IMR-90 (cell line): Measurements from ENCODE around the gene ARRDC1. TPM values are rescaled to one million over a fixed set of nuclear protein-coding genes. Genes with fewer than 3 reads are reported as not detected.

Experiments
- ATAC-seq: fragments of 200-7000 bp; cut with Tn5 transposase; 2 replicates; pipeline ENCODE4 v1.9.1; 2020; ENCODE audit warnings: low read depth, mild to moderate bottlenecking, moderate library complexity
- BruUV-seq: library from RNA; stranded (reverse); fragments of 400-500 nt; replicated peaks from 2 replicates; lab custom pipeline; 2021; lab: Mats Ljungman, UMichigan
- CTCF ChIA-PET: fragments of 300-600 bp; formaldehyde crosslinking; extraction: SDS; loops from one replicate; lab custom pipeline; 2021; ENCODE audit warnings: antibody characterized with exemption; lab: Yijun Ruan, JAX
- POLR2A ChIA-PET: fragments of 300-600 bp; sonication (Branson Sonifier 250); formaldehyde crosslinking; loops from one replicate; lab custom pipeline; 2022; ENCODE audit warnings: antibody characterized with exemption; ENCODE audit not compliant: unreplicated experiment; lab: Charles Lee
- DNase-seq: peaks from one replicate; pipeline ENCODE4 v3.0.0; 2013
- H2AFZ ChIP-seq: replicated peaks from 2 replicates; pipeline ENCODE3; 2013; ENCODE audit warnings: low read length, mild to moderate bottlenecking; ENCODE audit not compliant: poor library complexity
- H2AK5ac ChIP-seq: 2 replicates; pipeline ENCODE4 v1.6.1; 2013; ENCODE audit warnings: low read depth, low read length, inconsistent platforms
- H2AK9ac ChIP-seq: replicated peaks from 2 replicates; pipeline ENCODE3; 2013; ENCODE audit warnings: mild to moderate bottlenecking, low read depth, low read length, moderate library complexity; ENCODE audit not compliant: poor library complexity
- H2BK120ac ChIP-seq: 2 replicates; pipeline ENCODE4 v1.6.1; 2013; ENCODE audit warnings: low read depth, low read length, inconsistent platforms
- H2BK15ac ChIP-seq: 3 replicates; pipeline ENCODE4 v1.6.1; 2013; ENCODE audit warnings: low read depth, low read length, inconsistent platforms
- H2BK20ac ChIP-seq: 2 replicates; pipeline ENCODE4 v1.6.1; 2013; ENCODE audit warnings: low read depth, mild to moderate bottlenecking, inconsistent platforms, low read length, moderate library complexity
- H2BK5ac ChIP-seq: 2 replicates; pipeline ENCODE4 v1.6.1; 2013; ENCODE audit warnings: mild to moderate bottlenecking, low read depth, low read length, inconsistent platforms; ENCODE audit not compliant: poor library complexity, severe bottlenecking
- H3K14ac ChIP-seq: replicated peaks from 2 replicates; pipeline ENCODE4 v1.6.1; 2013; ENCODE audit warnings: low read depth, low read length, inconsistent platforms
- H3K18ac ChIP-seq: 2 replicates; pipeline ENCODE4 v1.6.1; 2013; ENCODE audit warnings: low read depth, low read length, control low read depth
- H3K23ac ChIP-seq: 2 replicates; pipeline ENCODE4 v1.6.1; 2013; ENCODE audit warnings: low read depth, low read length, inconsistent platforms
- H3K27ac ChIP-seq: 2 replicates; pipeline ENCODE4 v1.5.1; 2013; ENCODE audit warnings: mild to moderate bottlenecking, control low read depth, low read length; ENCODE audit not compliant: insufficient read depth
- H3K27me3 ChIP-seq: 2 replicates; pipeline ENCODE4 v1.6.1; 2013; ENCODE audit warnings: low read length; ENCODE audit not compliant: control insufficient read depth, insufficient read depth
- H3K36me3 ChIP-seq: 2 replicates; pipeline ENCODE4 v1.6.1; 2013; ENCODE audit warnings: low read length, mixed read lengths; ENCODE audit not compliant: control insufficient read depth, insufficient read depth
- H3K4ac ChIP-seq: 2 replicates; pipeline ENCODE4 v1.6.1; 2013; ENCODE audit warnings: low read depth, low read length, inconsistent platforms
- H3K4me1 ChIP-seq: 2 replicates; pipeline ENCODE4 v1.6.1; 2013; ENCODE audit warnings: low read length, mixed read lengths; ENCODE audit not compliant: control insufficient read depth, insufficient read depth
- H3K4me2 ChIP-seq: 2 replicates; pipeline ENCODE4 v1.6.1; 2013; ENCODE audit warnings: low read depth, mild to moderate bottlenecking, control low read depth, low read length, moderate library complexity
- H3K4me3 ChIP-seq: 2 replicates; pipeline ENCODE4 v1.5.1; 2013; ENCODE audit warnings: low read depth, mild to moderate bottlenecking, control low read depth, low read length, moderate library complexity; ENCODE audit not compliant: insufficient read depth
- H3K56ac ChIP-seq: 2 replicates; pipeline ENCODE4 v1.6.1; 2013; ENCODE audit warnings: low read length, inconsistent platforms; ENCODE audit not compliant: insufficient read depth; ENCODE audit errors: extremely low read depth
- H3K79me1 ChIP-seq, 2 experiments: 2 replicates each; pipeline ENCODE4 v1.6.1; 2013; ENCODE audit warnings: low read length in 2 of 2, inconsistent platforms in 1 of 2, low read depth in 1 of 2
- H3K9ac ChIP-seq: 2 replicates; pipeline ENCODE4 v1.6.1; 2013; ENCODE audit warnings: low read depth, low read length, control low read depth
- H3K9me1 ChIP-seq: 2 replicates; pipeline ENCODE4 v1.6.1; 2013; ENCODE audit warnings: low read length, inconsistent platforms; ENCODE audit not compliant: insufficient read depth
- H3K9me3 ChIP-seq: 2 replicates; pipeline ENCODE4 v1.6.1; 2013; ENCODE audit warnings: low read length; ENCODE audit not compliant: control insufficient read depth, insufficient read depth
- H4K20me1 ChIP-seq: 2 replicates; pipeline ENCODE4 v1.6.1; 2013; ENCODE audit warnings: low read length, inconsistent platforms; ENCODE audit not compliant: insufficient read depth
- H4K5ac ChIP-seq: 2 replicates; pipeline ENCODE4 v1.6.1; 2013; ENCODE audit warnings: mild to moderate bottlenecking, low read depth, low read length, control low read depth
- H4K8ac ChIP-seq, 2 experiments: 2 replicates each; pipeline ENCODE4 v1.6.1; 2013; ENCODE audit warnings: low read depth in 2 of 2, low read length in 2 of 2, control low read depth in 1 of 2, inconsistent platforms in 1 of 2
- H4K91ac ChIP-seq: 2 replicates; pipeline ENCODE4 v1.6.1; 2013; ENCODE audit warnings: low read depth, low read length, inconsistent platforms; ENCODE audit not compliant: insufficient read depth
- BHLHE40 ChIP-seq: fragments of 150-350 bp; IDR thresholded peaks from 2 replicates; pipeline ENCODE4 v1.6.1; 2016; ENCODE audit warnings: mild to moderate bottlenecking, low read depth, low read length
- CEBPB ChIP-seq: IDR thresholded peaks from 2 replicates; pipeline ENCODE4 v1.6.1; 2012; ENCODE audit warnings: low read depth, low read length, improper control_type of control experiment
- CHD1 ChIP-seq: IDR thresholded peaks from 2 replicates; pipeline ENCODE4 v1.6.1; 2012; ENCODE audit warnings: low read depth, low read length, improper control_type of control experiment
- FOS ChIP-seq: fragments of 150-350 bp; IDR thresholded peaks from 2 replicates; pipeline ENCODE4 v1.6.1; 2016; ENCODE audit warnings: low read depth, low read length
- RAD21 ChIP-seq: IDR thresholded peaks from 2 replicates; pipeline ENCODE4 v1.6.1; 2012; ENCODE audit warnings: low read length, improper control_type of control experiment
- SMC3 ChIP-seq: fragments of 150-350 bp; IDR thresholded peaks from 2 replicates; pipeline ENCODE4 v1.6.1; 2016; ENCODE audit warnings: low read depth, mild to moderate bottlenecking, antibody characterized with exemption, low read length, moderate library complexity
- WGBS, 2 experiments: methylation state at CpG; one replicate each; pipeline versions ENCODE4 v1.1.5 to v1.1.7; 2013; ENCODE audit warnings: missing lambda C conversion rate in 2 of 2; ENCODE audit not compliant: insufficient read length in 1 of 2; ENCODE audit errors: extremely low coverage in 2 of 2; 5-methylcytosine and 5-hydroxymethylcytosine counted together
- dilution Hi-C: fragments of 300-500 bp; cut with HindIII; formaldehyde crosslinking; loops from one replicate; pipeline ENCODE4 v1.14.3; 2018; ENCODE audit warnings: low sequenced_read_pairs; ENCODE audit not compliant: unreplicated experiment
- in situ Hi-C: fragments of 300-500 bp; cut with MboI; formaldehyde crosslinking; loops from 3 replicates; pipeline ENCODE4 v1.14.3; 2019; ENCODE audit warnings: low sequenced_read_pairs, inconsistent platforms, mixed read lengths
- intact Hi-C: fragments of 100-400 bp; cut with micrococcal nuclease; formaldehyde crosslinking; loops from 2 replicates; pipeline ENCODE4 v1.10.0; 2022
- polyA plus RNA-seq, 3 experiments: library from polyadenylated mRNA; depleted of rRNA; stranded (reverse); fragments of >200 nt; gene quantifications; 2 replicates each; pipeline ENCODE4 v1.2.3, GENCODE V29; 2012; ENCODE audit warnings: low replicate concordance in 1 of 3
- total RNA-seq: library from RNA; depleted of rRNA; stranded (reverse); fragments of >200 nt; gene quantifications from 2 replicates; pipeline ENCODE4 v1.2.3, GENCODE V29; 2012

The ARRDC1 gene
- total and polyA plus RNA-seq, 2 of the 4 experiments (the other 2 are of a cell fraction) = 7.7 to 41.4 TPM

DNA sequence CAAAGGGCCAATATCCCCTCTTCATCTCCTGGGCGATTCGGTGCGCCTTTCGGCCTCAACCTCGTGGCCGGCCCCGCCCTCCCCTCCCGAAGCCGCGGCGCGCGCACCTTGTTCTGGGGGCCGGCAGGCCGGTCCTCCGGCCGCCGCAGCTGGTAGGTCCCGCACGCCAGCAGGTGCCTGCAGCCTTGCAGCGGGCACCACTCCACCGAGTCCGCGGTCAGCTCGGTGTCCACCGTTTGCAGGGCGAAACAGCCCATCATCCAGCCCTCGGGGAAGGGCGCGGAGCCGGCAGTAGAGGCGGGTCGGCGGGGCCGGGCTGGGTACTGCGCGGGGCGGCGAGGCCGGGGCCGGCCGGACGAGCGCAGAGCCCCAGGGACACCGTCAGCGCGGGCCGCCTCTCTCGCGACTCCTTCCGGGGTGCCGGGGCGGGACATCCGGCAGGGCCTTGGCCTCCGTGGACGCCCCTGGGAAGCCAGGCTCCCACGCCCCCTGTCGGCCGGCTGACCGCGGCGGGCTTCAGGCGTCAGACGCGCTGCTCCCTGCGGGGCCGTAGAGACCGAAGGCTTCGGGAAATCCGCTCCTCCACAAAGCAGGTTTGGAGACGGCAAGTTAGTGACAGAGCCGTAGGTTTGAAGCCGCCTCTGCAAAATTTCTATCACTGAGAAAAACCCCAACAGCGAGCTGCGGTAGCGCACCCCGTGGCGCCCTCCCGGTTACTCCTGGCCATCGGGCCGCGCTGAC lies 26.8 kb upstream of the ARRDC1 start, which contains the start of gene DPH7 (continued):
- TF ChIP-seq CHD1 (no peak), BHLHE40 (peak; percentile 18; the same call in 1 of the 2 replicates)

DNA sequence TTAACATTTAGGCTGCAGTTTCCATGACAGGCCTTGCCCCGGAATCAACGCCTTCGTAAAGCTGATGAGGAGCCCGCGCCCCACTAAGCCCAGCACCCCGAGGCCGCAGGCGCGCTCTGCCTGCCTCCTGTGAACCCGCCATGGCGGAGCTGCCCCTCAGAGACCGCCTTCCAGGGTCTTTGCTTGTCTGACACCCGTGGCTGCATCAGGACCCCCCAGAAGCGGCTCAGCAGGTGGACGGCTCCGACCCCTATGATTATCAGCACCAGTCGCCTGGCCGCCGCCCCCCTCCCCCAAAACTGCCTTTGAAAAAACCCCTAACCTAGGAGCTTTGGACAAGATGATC lies 26.3 kb upstream of the ARRDC1 start:
- Histone ChIP-seq H3K23ac (peak overlapping the region; percentile 72; the same call in 1 of the 2 replicates), H4K8ac (peak overlapping the region; percentile 94 to 95), H3K4me1 (peaks cover 6% of the 10 kb centered on the region), H3K27me3 (no peaks in the 10 kb centered on the region), H3K79me1 (peaks cover 26 to 52% of the 10 kb centered on the region in 2 experiments), H3K14ac (no peak overlapping the region), H4K20me1 (peaks cover 24% of the 10 kb centered on the region), H2BK120ac (no peak overlapping the region), H3K56ac (peak overlapping the region; percentile 50; the same call in 1 of the 2 replicates), H3K9me1 (peaks cover 15% of the 10 kb centered on the region; the same call in 1 of the 2 replicates), H2BK20ac (no peak overlapping the region), H2BK15ac (no peak overlapping the region), H3K18ac (no peak overlapping the region), H4K5ac (peak overlapping the region; percentile 42), H2AK9ac (peak overlapping the region; percentile 74), H4K91ac (no peak overlapping the region), H2AK5ac (no peak overlapping the region), H3K4me3 (peak overlapping the region; percentile 88), H3K27ac (peak overlapping the region; percentile 11), H2BK5ac (no peak overlapping the region), H3K36me3 (peaks cover 35% of the 10 kb centered on the region), H3K4me2 (peak overlapping the region; percentile 62), H3K4ac (peak overlapping the region; percentile 60), H2AFZ (peak overlapping the region; percentile 99), H3K9ac (peak overlapping the region; percentile 43), H3K9me3 (no peaks in the 10 kb centered on the region)
- ChIA-PET POLR2A (no interaction called here), CTCF (interaction anchor here (0.6 to 0.7 kb wide), 2 partner anchors 9 to 448 kb away, joined by 3 to 5 read pairs; no protein-coding TSS in a partner anchor)
- DNase-seq (no peak), ATAC-seq (no peak)
- WGBS, 2 experiments = 23% methylated on average over 4 of the region's 19 CpGs; no CpG with 5 or more reads in 1 of the 2 experiments
- in situ Hi-C loops = no loop called here
- no peak for TF ChIP-seq CEBPB
- TF ChIP-seq SMC3 = no peak
- no peak for TF ChIP-seq FOS
- TF ChIP-seq RAD21 = no peak
- BruUV-seq = no TSS peak
- dilution Hi-C loops = no loop called here
- intact Hi-C loops = no loop called here
